HG03571 (cell line): ENCODE measurements around the gene PARG.
A peak's percentile ranks its signal among the peaks of the same experiment; 100 is the strongest.
"Not testable (repeated sequence)": the region's sequence is repeated elsewhere in the genome, so short reads cannot be mapped to it uniquely, and the experiment has no call there.

Source experiments
- ATAC-seq: cut with Tn5 transposase; IDR thresholded peaks from one replicate; pipeline ENCODE4 v1.9.1; 2021; ENCODE audit not compliant: unreplicated experiment

PARG gene

GRCh38 chr10:49941447-49942338, at the start of gene PARG, which contains the start of gene TIMM23B:
PARG (minus strand) TSS chr10:49942027; CDS start chr10:49941725, 302 bp downstream.
TIMM23B (plus strand) TSS chr10:49942053; CDS start chr10:49942195, 142 bp downstream.
- ATAC-seq: peak; percentile 60

- ATAC-seq: not testable (repeated sequence)
Measured at GRCh38 chr10:49988376-49988775, 46.5 kb upstream of the PARG start, which contains the start of gene AGAP6. AGAP6 (plus strand) TSS chr10:49988406; CDS start chr10:49988716, 310 bp downstream.

- not testable (repeated sequence) for ATAC-seq
Measured at GRCh38 chr10:49987207-49987606, 45.4 kb upstream of the PARG start.

GRCh38 chr10:49977756-49978155, 35.9 kb upstream of the PARG start:
- ATAC-seq: not testable (repeated sequence)

- not testable (repeated sequence) for ATAC-seq
Measured at GRCh38 chr10:49972094-49972493, 30.3 kb upstream of the PARG start.

GRCh38 chr10:49971466-49971865, 29.6 kb upstream of the PARG start:
- ATAC-seq: not testable (repeated sequence)

GRCh38 chr10:49970331-49970857, 28.6 kb upstream of the PARG start:
- ATAC-seq: not testable (repeated sequence)

- ATAC-seq: not testable (repeated sequence)
Measured at GRCh38 chr10:49953122-49953521, 11.3 kb upstream of the PARG start.

- ATAC-seq: not testable (repeated sequence)
Measured at GRCh38 chr10:49952006-49952405, 10.2 kb upstream of the PARG start.

GRCh38 chr10:49948737-49949136, 6.9 kb upstream of the PARG start:
- not testable (repeated sequence) for ATAC-seq

- peak; percentile 52 for ATAC-seq
Measured at GRCh38 chr10:49948142-49948541, 6.3 kb upstream of the PARG start.

GRCh38 chr10:49943607-49944006, 1.8 kb upstream of the PARG start:
- ATAC-seq: not testable (repeated sequence)

- peak; percentile 23 for ATAC-seq
Measured at GRCh38 chr10:49942339-49942705, 495 bp upstream of the PARG start.

- ATAC-seq: not testable (repeated sequence)
Measured at GRCh38 chr10:49931959-49932728, 9.7 kb downstream of the PARG start.

- ATAC-seq: not testable (repeated sequence)
Measured at GRCh38 chr10:49931276-49931675, 10.6 kb downstream of the PARG start.

- not testable (repeated sequence) for ATAC-seq
Measured at GRCh38 chr10:49923572-49923971, 18.3 kb downstream of the PARG start.

GRCh38 chr10:49922041-49922440, 19.8 kb downstream of the PARG start:
- ATAC-seq: not testable (repeated sequence)

GRCh38 chr10:49917927-49918326, 23.9 kb downstream of the PARG start:
- not testable (repeated sequence) for ATAC-seq

- not testable (repeated sequence) for ATAC-seq
Measured at GRCh38 chr10:49916451-49916850, 25.4 kb downstream of the PARG start.

GRCh38 chr10:49910295-49910694, 31.5 kb downstream of the PARG start:
- ATAC-seq: not testable (repeated sequence)
